WERI-Rb-1 (cell line): ENCODE results near the gene RASA3.

Experiments used
- DNase-seq: peaks from one replicate; pipeline ENCODE4 v3.0.0-alpha.2; 2020
- H3K27ac ChIP-seq: fragments of 250-450 bp; sonication (Bioruptor Pico); 2 replicates; pipeline ENCODE4 v1.5.1; 2020; ENCODE audit warnings: mild to moderate bottlenecking, moderate library complexity
- H3K27me3 ChIP-seq: fragments of 250-450 bp; sonication (Bioruptor Pico); 2 replicates; pipeline ENCODE4 v1.5.1; 2021; ENCODE audit warnings: mild to moderate bottlenecking, low read depth, moderate library complexity; ENCODE audit not compliant: insufficient read depth, severe bottlenecking
- H3K36me3 ChIP-seq: fragments of 250-450 bp; sonication (Bioruptor Pico); 2 replicates; pipeline ENCODE4 v1.5.1; 2020; ENCODE audit warnings: mild to moderate bottlenecking, moderate library complexity
- H3K4me3 ChIP-seq: 2 replicates; pipeline ENCODE4 v1.5.1; 2011; ENCODE audit warnings: low read depth, mild to moderate bottlenecking, control low read depth, low read length
- H3K9me3 ChIP-seq: fragments of 250-450 bp; sonication (Bioruptor Pico); 2 replicates; pipeline ENCODE4 v1.5.1; 2021; ENCODE audit warnings: mild to moderate bottlenecking, moderate library complexity; ENCODE audit not compliant: severe bottlenecking
- TF ChIP-seq, protein P1 (sequence below): IDR thresholded peaks from 2 replicates; pipeline ENCODE4 v1.5.1; 2011; ENCODE audit warnings: low read depth, mild to moderate bottlenecking, control low read depth, inconsistent platforms, low read length

The RASA3 gene

DNA sequence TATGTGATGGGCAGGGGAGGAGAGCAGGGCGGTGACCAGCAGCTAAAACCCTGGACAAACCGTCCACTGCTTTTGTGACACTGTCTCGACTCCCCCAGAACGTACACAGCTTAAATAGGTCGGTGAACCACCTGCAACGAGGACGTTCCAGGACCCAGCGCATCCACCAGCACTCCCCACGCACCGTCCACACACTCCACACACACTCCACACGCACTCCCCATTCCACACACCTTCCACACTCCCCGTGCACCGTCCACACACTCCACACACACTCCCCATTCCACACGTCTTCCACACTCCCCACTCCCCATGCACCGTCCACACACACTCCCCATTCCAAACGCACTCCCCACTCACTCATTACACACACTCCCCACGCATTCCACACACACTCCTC lies 120.3 kb downstream of the RASA3 start:
- Histone ChIP-seq H3K36me3 (peaks cover 17% of the 10 kb centered on the region), H3K4me3 (no peak overlapping the region), H3K9me3 (no peaks in the 10 kb centered on the region), H3K27ac (no peak overlapping the region), H3K27me3 (no peaks in the 10 kb centered on the region)
- TF ChIP-seq, protein P1, sequence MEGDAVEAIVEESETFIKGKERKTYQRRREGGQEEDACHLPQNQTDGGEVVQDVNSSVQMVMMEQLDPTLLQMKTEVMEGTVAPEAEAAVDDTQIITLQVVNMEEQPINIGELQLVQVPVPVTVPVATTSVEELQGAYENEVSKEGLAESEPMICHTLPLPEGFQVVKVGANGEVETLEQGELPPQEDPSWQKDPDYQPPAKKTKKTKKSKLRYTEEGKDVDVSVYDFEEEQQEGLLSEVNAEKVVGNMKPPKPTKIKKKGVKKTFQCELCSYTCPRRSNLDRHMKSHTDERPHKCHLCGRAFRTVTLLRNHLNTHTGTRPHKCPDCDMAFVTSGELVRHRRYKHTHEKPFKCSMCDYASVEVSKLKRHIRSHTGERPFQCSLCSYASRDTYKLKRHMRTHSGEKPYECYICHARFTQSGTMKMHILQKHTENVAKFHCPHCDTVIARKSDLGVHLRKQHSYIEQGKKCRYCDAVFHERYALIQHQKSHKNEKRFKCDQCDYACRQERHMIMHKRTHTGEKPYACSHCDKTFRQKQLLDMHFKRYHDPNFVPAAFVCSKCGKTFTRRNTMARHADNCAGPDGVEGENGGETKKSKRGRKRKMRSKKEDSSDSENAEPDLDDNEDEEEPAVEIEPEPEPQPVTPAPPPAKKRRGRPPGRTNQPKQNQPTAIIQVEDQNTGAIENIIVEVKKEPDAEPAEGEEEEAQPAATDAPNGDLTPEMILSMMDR = no peak
- no peak for DNase-seq

DNA sequence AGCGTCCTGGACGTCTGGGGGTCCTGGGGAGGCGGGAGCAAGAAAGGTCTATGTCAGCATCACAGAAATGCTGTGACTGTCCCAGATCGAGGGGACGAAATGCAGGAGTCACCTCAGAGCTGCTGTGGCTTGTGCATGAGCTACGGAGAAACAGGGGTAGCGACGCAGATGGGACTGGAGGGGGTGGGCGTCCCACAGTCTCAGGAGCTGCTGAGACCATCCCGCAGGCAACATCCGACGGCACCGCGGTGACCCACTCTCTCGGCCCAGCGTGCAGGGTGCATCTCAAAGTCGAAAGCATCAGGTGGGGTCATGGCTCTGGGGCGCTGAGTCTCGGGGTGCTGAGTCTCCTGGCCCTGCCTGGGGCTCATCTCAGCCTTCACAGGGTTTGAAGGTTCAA lies 121.2 kb downstream of the RASA3 start:
- Histone ChIP-seq H3K4me3 (no peak overlapping the region), H3K27me3 (no peaks in the 10 kb centered on the region), H3K27ac (no peak overlapping the region), H3K36me3 (peaks cover 17% of the 10 kb centered on the region), H3K9me3 (no peaks in the 10 kb centered on the region)
- DNase-seq = no peak
- TF ChIP-seq, protein P1 = no peak

DNA sequence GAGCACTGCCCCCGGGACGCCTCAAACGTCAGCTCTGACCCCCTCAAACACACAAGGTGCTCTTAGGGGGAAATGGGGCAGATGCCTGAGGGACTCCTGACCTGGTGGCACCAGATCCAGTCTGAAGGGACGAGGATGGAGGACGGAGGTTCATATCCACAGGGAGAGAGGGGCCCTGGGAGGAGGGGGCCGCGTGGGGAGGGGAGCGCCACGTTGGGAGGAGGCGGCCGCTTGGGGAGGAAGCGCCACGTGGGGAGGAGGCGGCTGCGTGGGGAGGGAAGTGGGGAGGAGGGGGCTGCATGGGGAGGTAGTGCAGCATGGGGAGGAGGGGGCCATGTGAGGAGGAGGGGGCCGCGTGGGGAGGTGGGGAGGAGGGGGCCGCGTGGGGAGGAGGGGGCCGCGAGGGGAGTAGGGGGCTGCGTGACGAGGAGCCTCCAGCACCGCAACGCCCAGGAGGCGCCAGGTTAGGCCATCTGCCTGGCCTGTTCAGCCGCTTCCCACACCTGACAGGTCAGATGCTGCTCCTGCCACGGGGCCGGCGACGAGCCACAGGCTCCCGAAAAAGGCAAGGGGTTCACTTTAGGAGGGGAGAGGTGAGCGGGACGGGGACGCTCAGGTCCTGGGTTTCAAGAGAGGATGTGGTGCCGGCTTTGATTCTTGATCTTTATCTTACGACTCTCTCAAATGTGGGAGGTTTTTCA lies 121.9 kb downstream of the RASA3 start:
- H3K4me3 ChIP-seq = no peak overlapping the region
- no peaks in the 10 kb centered on the region for H3K9me3 ChIP-seq
- H3K27me3 ChIP-seq = no peaks in the 10 kb centered on the region
- TF ChIP-seq, protein P1 = no peak
- peaks cover 17% of the 10 kb centered on the region for H3K36me3 ChIP-seq
- no peak for DNase-seq
- no peak overlapping the region for H3K27ac ChIP-seq

DNA sequence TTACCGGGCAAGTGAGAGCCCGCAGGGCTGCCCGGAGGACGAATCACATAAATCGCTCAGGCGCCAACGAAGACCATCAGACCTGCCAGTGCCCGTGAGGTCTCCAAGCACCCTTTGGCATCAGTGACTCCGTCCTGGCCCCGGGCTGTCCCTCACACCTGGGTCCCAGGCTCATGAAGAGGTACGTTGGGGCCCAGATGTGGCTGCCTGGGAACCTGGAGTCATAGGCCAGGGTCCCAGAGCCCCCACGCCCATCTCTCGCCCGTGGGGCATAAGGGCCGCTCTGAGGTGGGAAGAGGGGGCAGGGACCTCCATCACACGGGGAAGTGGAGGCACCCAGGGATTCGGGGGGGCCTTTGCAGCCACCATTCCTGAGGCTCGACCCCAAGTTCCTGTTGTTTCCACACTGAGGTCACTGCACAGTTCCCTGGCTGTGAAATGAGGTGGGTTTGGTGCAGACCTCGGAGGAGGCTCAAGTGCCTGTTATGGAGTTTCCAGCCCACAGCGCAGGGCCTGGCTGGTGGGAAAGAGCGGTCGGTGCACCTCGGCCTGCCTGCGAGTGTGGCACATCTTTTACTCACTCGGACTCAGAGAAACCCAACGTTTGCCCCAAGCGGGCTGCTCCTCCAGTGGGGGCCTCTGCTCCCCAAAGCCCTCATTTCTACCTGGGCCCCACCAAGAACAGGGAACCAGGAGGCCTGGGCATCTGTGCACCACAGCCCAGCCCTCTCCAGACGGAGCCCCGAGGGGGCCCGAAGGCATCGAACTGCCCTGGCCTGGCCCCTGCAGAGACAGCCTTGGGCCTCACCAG lies 122.6 kb downstream of the RASA3 start:
- Histone ChIP-seq H3K4me3 (no peak overlapping the region), H3K9me3 (no peaks in the 10 kb centered on the region), H3K36me3 (peaks cover 17% of the 10 kb centered on the region), H3K27me3 (no peaks in the 10 kb centered on the region), H3K27ac (no peak overlapping the region)
- no peak for DNase-seq
- TF ChIP-seq, protein P1 = no peak

DNA sequence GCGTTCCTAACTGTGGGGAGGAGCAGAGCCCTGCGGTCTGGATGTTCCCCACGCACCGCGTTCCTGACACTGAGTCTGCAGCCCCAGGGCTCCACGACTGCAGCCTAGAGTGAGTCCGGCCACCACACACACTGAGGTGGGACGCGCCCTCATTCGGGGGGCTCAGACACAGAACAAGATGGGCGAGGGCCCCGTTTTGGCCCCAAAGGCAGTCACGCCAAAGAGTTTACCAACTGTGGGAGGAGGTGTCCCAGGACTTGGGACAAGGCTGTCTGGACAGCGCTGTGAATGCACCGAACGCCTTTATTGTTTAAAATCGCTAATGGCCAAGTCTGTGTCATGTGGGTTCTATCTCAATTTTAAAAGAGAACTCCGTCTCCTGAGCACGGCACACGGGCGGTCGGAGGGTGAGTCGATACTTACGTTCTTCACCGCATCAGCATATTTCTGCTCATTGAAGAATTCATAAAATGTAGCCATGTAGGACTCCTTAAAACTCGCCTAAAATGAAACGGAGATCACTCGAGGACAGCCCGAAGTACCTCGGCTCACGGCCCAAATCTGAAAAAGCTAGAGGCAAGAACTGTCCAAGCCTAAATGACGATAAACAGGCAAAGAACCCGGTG lies 123.3 kb downstream of the RASA3 start:
- TF ChIP-seq, protein P1 = no peak
- Histone ChIP-seq H3K9me3 (no peaks in the 10 kb centered on the region), H3K27me3 (no peaks in the 10 kb centered on the region), H3K36me3 (peaks cover 17% of the 10 kb centered on the region), H3K4me3 (no peak overlapping the region), H3K27ac (no peak overlapping the region)
- no peak for DNase-seq
